ENCODE results near the gene HIVEP3. TPM values are rescaled to one million over a fixed set of nuclear protein-coding genes. Genes with fewer than 3 reads are reported as not detected.

The HIVEP3 gene
- total and polyA plus RNA-seq, 11 donors = 3.2 to 11.9 (median 5.0) TPM

GRCh38 chr1:41907446-41907845, 11.3 kb downstream of the HIVEP3 start:
- ATAC-seq (no peak), DNase-seq (no peak)
- intact Hi-C loops (cut with DNase I) = no loop called here
- peaks cover 0 to 14% (median 5%) of the 10 kb centered on the region in 12 donors for H3K4me1 ChIP-seq
- peaks cover 0 to 13% (median 0%) of the 10 kb centered on the region in 12 donors for H3K9me3 ChIP-seq
- H3K27ac ChIP-seq = no peak overlapping the region
- no peak overlapping the region for H3K4me3 ChIP-seq
- no peaks in the 10 kb centered on the region for H3K36me3 ChIP-seq
- 89 to 96% (median 94%) methylated on average over 7 to 8 of the region's 8 CpGs for WGBS, 4 donors
- H3K27me3 ChIP-seq = no peaks in the 10 kb centered on the region
- no peak for TF ChIP-seq POLR2A (IDR thresholded peaks at IDR 0.05)
- TF ChIP-seq, protein P1, sequence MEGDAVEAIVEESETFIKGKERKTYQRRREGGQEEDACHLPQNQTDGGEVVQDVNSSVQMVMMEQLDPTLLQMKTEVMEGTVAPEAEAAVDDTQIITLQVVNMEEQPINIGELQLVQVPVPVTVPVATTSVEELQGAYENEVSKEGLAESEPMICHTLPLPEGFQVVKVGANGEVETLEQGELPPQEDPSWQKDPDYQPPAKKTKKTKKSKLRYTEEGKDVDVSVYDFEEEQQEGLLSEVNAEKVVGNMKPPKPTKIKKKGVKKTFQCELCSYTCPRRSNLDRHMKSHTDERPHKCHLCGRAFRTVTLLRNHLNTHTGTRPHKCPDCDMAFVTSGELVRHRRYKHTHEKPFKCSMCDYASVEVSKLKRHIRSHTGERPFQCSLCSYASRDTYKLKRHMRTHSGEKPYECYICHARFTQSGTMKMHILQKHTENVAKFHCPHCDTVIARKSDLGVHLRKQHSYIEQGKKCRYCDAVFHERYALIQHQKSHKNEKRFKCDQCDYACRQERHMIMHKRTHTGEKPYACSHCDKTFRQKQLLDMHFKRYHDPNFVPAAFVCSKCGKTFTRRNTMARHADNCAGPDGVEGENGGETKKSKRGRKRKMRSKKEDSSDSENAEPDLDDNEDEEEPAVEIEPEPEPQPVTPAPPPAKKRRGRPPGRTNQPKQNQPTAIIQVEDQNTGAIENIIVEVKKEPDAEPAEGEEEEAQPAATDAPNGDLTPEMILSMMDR (IDR thresholded peaks at IDR 0.05) = no peak

- no peak for DNase-seq
- peaks cover 0 to 19% (median 10%) of the 10 kb centered on the region in 12 donors for H3K4me1 ChIP-seq
- intact Hi-C loops (cut with DNase I) = no loop called here
- WGBS, 4 donors = 58 to 73% (median 69%) methylated on average over 2 of the region's 2 CpGs
- H3K4me3 ChIP-seq = no peak overlapping the region
- TF ChIP-seq, protein P1 (IDR thresholded peaks at IDR 0.05) = no peak
- no peak for TF ChIP-seq POLR2A (IDR thresholded peaks at IDR 0.05)
- no peak overlapping the region for H3K27ac ChIP-seq
- ATAC-seq = no peak
- no peaks in the 10 kb centered on the region for H3K27me3 ChIP-seq
- no peaks in the 10 kb centered on the region for H3K36me3 ChIP-seq
- peaks cover 0 to 13% (median 0%) of the 10 kb centered on the region in 12 donors for H3K9me3 ChIP-seq
Observed at GRCh38 chr1:41906943-41907342, 11.8 kb downstream of the HIVEP3 start.

GRCh38 chr1:41905093-41905675, 13.5 kb downstream of the HIVEP3 start:
- ATAC-seq (no peak), DNase-seq (no peak)
- peaks cover 0 to 31% (median 16%) of the 10 kb centered on the region in 12 donors for H3K4me1 ChIP-seq
- H3K4me3 ChIP-seq = no peak overlapping the region
- no peaks in the 10 kb centered on the region for H3K27me3 ChIP-seq
- H3K27ac ChIP-seq = no peak overlapping the region
- 78 to 100% (median 86%) methylated on average over 1 of the region's 1 CpG for WGBS, 4 donors
- no peaks in the 10 kb centered on the region for H3K36me3 ChIP-seq
- no peak for TF ChIP-seq POLR2A (IDR thresholded peaks at IDR 0.05)
- TF ChIP-seq, protein P1 (IDR thresholded peaks at IDR 0.05) = no peak
- intact Hi-C loops (cut with DNase I) = no loop called here
- peaks cover 0 to under 1% (median 0%) of the 10 kb centered on the region in 12 donors for H3K9me3 ChIP-seq

DNA sequence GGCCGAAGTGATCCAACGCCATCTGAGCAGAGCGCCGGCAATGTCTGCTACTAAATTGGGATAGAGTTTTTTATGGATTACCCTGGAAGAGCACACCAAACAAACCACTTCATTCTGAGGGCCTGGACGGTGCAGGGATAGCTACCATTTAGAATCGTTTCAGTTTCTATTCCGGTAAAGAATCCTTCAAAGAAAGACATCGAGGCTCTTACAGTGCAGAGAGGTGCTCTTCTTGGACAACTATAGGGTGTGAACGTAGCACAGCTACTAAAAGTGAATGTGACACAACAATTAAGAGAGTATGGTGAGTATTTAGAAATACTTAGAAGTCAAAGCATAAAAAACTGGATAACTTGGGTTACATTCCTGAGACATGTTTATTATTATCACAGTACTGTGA, 16.1 kb downstream of the HIVEP3 start:
- Histone ChIP-seq H3K4me3 (no peak overlapping the region), H3K9me3 (no peaks in the 10 kb centered on the region), H3K27me3 (no peaks in the 10 kb centered on the region), H3K4me1 (peaks cover 0 to 53% (median 21%) of the 10 kb centered on the region in 12 donors), H3K36me3 (no peaks in the 10 kb centered on the region), H3K27ac (peak overlapping the region in 3 of 12 donors; percentile 15 to 66 (median 24))
- intact Hi-C loops (cut with DNase I) = loop anchor here in 2 of 10 donors (5.0 kb wide), 1 partner anchor 90 kb away; no protein-coding TSS in a partner anchor
- no peak for DNase-seq
- WGBS, 4 donors = 47 to 75% (median 53%) methylated on average over 7 to 9 of the region's 9 CpGs
- TF ChIP-seq, protein P1 (IDR thresholded peaks at IDR 0.05) = no peak
- no peak for TF ChIP-seq POLR2A (IDR thresholded peaks at IDR 0.05)
- peak in 2 of 4 donors; percentile 8 to 16 for ATAC-seq

All from heart left ventricle (tissue), 16 donors.